Thymus (tissue), 11 donors: ENCODE results near the gene MECR. TPM values are rescaled to one million over a fixed set of nuclear protein-coding genes. Genes with fewer than 3 reads are reported as not detected.

Source experiments
- DNase-seq, 9 donors: peaks; one replicate each; pipeline ENCODE4 v3.0.0-alpha.2; 2013; ENCODE audit warnings: low spot score in 9 of 9, low read depth in 6 of 9, missing footprints in 1 of 9
- H3K27ac ChIP-seq, 2 donors: one replicate each; pipeline ENCODE4 v1.5.1; 2013; ENCODE audit warnings: control low read depth in 1 of 2, low read depth in 1 of 2, low read length in 1 of 2, mild to moderate bottlenecking in 1 of 2, moderate library complexity in 1 of 2
- H3K27me3 ChIP-seq, 2 donors: one replicate each; pipeline ENCODE4 v1.5.1; 2013; ENCODE audit warnings: low read length in 1 of 2; ENCODE audit not compliant: control insufficient read depth in 2 of 2, insufficient read depth in 1 of 2
- H3K36me3 ChIP-seq, 2 donors: one replicate each; pipeline ENCODE4 v1.5.1; 2013; ENCODE audit warnings: low read length in 1 of 2, mild to moderate bottlenecking in 1 of 2, moderate library complexity in 1 of 2; ENCODE audit not compliant: control insufficient read depth in 2 of 2, insufficient read depth in 2 of 2
- H3K4me1 ChIP-seq, 2 donors: one replicate each; pipeline ENCODE4 v1.5.1; 2013; ENCODE audit warnings: low read length in 2 of 2; ENCODE audit not compliant: control insufficient read depth in 2 of 2, insufficient read depth in 2 of 2
- H3K4me3 ChIP-seq, 2 donors: one replicate each; pipeline ENCODE4 v1.5.1; 2013; ENCODE audit warnings: low read length in 2 of 2, control low read depth in 1 of 2, mild to moderate bottlenecking in 1 of 2
- H3K9me3 ChIP-seq, 2 donors: one replicate each; pipeline ENCODE4 v1.5.1; 2013; ENCODE audit warnings: low read length in 1 of 2, mild to moderate bottlenecking in 1 of 2; ENCODE audit not compliant: control insufficient read depth in 2 of 2, insufficient read depth in 1 of 2
- WGBS: extraction: QIAGEN DNeasy Blood & Tissue Kit; methylation state at CpG from one replicate; pipeline ENCODE4 v1.1.7; 2013; 5-methylcytosine and 5-hydroxymethylcytosine counted together
- polyA plus RNA-seq: library from polyadenylated mRNA; stranded (reverse); fragments of 200-250 nt; gene quantifications from one replicate; pipeline ENCODE4 v1.2.3, GENCODE V29; 2013
- total RNA-seq: library from RNA; stranded (reverse); fragments of 120-200 nt; gene quantifications from one replicate; pipeline ENCODE4 v1.2.4, GENCODE V29; 2013
- donor health status: healthy.

MECR gene
- total and polyA plus RNA-seq, 2 donors: 14.3 to 16.5 TPM

- H3K27ac ChIP-seq: no peak overlapping the region
- 91% methylated on average over 12 of the region's 12 CpGs for WGBS
- no peak for DNase-seq
- peaks cover 8 to 25% of the 10 kb centered on the region in 2 donors for H3K36me3 ChIP-seq
- H3K27me3 ChIP-seq: no peaks in the 10 kb centered on the region
- H3K4me1 ChIP-seq: peaks cover 11 to 17% of the 10 kb centered on the region in 2 donors
- no peaks in the 10 kb centered on the region for H3K9me3 ChIP-seq
- H3K4me3 ChIP-seq: no peak overlapping the region
These were observed 53.6 kb downstream of the MECR start for GRCh38 chr1:29177022-29177705.

DNA sequence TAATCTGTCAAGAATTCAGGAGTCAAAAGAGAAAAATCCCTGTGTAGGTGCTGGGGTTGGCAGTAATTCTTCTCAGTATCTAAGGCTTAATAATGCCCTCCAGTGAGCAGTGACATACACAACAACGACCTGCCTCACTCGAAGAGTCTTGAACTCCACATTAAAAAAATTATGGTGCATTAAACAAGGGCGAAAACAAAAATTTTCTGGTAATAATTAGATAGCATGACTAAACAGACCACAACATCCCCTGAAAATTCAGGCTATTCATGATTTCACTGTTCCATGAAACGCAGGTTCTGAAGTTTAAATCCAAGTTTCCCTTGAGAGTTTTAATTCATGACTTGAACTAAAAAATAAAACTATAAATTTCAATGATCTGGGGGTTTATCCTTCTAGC, 54.2 kb downstream of the MECR start:
- Histone ChIP-seq H3K9me3 (no peaks in the 10 kb centered on the region), H3K27ac (no peak overlapping the region)
- no peak for DNase-seq

DNA sequence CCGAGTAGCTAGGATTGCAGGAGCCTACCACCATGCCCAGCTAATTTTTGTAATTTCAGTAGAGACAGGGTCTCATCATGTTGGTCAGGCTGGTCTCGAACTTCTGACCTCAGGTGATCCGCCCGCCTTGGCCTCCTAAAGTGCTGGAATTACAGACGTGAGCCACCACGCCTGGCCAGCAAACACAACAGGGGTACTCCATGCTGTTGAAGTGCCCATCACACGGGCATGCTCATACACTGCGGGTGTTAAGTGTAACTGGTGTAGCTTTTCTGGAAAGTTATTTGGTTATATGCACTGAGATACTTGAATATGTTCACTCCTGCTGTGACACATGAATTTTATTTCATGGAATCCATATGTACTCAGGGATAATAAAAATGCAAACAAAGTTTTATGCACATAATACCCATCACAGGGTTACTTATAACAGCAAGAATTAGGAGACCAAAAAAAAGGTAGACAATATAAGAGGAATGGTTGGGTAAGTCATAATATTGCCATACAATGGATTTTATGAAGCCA, 58.3 kb downstream of the MECR start:
- H3K4me3 ChIP-seq: no peak overlapping the region
- DNase-seq: no peak
- peaks cover 0 to 2% of the 10 kb centered on the region in 2 donors for H3K4me1 ChIP-seq

More for the DNA sequence above, 54.2 kb downstream of the MECR start:
- Histone ChIP-seq H3K4me3 (no peak overlapping the region), H3K4me1 (peaks cover 11 to 17% of the 10 kb centered on the region in 2 donors), H3K36me3 (peaks cover 8 to 28% of the 10 kb centered on the region in 2 donors), H3K27me3 (no peaks in the 10 kb centered on the region)
- 81% methylated on average over 4 of the region's 4 CpGs for WGBS

GRCh38 chr1:29171521-29171920, 59.2 kb downstream of the MECR start:
- Histone ChIP-seq H3K27me3 (no peaks in the 10 kb centered on the region), H3K4me3 (no peak overlapping the region), H3K4me1 (peaks cover 4% of the 10 kb centered on the region in 2 donors), H3K36me3 (peaks cover 7 to 48% of the 10 kb centered on the region in 2 donors), H3K27ac (no peak overlapping the region), H3K9me3 (no peaks in the 10 kb centered on the region)
- DNase-seq: no peak
- 95% methylated on average over 5 of the region's 5 CpGs for WGBS

More for the DNA sequence above, 58.3 kb downstream of the MECR start:
- Histone ChIP-seq H3K27ac (no peak overlapping the region), H3K36me3 (peaks cover 7 to 42% of the 10 kb centered on the region in 2 donors), H3K9me3 (no peaks in the 10 kb centered on the region), H3K27me3 (no peaks in the 10 kb centered on the region)
- 97% methylated on average over 8 of the region's 8 CpGs for WGBS

DNA sequence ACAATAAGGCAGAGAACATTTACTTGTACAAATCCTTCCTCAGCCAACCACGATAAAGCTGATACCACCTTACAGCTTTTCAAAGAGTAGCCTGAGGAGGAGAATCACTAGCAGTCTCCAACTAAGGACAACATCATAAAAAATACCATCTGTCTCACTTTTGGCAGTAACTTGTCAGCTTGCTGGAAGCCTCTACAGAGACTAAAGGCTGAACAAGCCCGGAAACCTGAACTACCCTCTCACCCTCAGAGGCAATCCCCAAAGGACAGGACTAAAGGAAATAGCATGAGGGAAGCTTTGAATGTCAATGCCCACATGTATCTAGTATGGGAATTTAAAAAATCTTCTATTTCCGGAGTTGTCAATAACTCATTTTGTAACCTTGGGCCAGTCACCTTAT, 59.6 kb downstream of the MECR start:
- Histone ChIP-seq H3K4me3 (no peak overlapping the region), H3K4me1 (peaks cover 4 to 6% of the 10 kb centered on the region in 2 donors), H3K36me3 (peaks cover 11 to 52% of the 10 kb centered on the region in 2 donors)

DNA sequence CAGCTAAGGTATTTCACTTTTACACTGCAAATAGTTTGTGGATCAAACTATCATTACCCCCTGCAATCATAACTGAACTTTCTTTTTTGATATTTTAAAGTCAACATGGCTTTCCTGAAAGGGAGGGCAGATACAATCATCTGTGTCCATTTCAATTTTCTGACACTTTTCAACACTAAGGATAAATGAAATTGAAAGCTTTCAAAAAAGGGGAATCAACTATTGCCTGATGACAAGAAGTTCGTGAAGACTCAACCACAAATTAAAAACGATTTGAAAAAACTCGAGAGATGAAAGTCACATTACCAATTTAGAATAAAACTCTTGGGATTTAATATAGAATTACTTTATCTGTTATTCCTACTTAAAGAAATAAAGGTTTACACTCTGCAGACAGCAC, 60.8 kb downstream of the MECR start:
- H3K27me3 ChIP-seq: no peaks in the 10 kb centered on the region
- H3K4me3 ChIP-seq: no peak overlapping the region
- no peak overlapping the region for H3K27ac ChIP-seq
- H3K36me3 ChIP-seq: peaks cover 16 to 62% of the 10 kb centered on the region in 2 donors
- DNase-seq: no peak
- WGBS: 88% methylated on average over 3 of the region's 3 CpGs
- peaks cover 4 to 6% of the 10 kb centered on the region in 2 donors for H3K4me1 ChIP-seq
- H3K9me3 ChIP-seq: no peaks in the 10 kb centered on the region

More for the DNA sequence above, 59.6 kb downstream of the MECR start:
- 70% methylated on average over 3 of the region's 3 CpGs for WGBS
- Histone ChIP-seq H3K27ac (no peak overlapping the region), H3K9me3 (no peaks in the 10 kb centered on the region), H3K27me3 (no peaks in the 10 kb centered on the region)
- no peak for DNase-seq

DNA sequence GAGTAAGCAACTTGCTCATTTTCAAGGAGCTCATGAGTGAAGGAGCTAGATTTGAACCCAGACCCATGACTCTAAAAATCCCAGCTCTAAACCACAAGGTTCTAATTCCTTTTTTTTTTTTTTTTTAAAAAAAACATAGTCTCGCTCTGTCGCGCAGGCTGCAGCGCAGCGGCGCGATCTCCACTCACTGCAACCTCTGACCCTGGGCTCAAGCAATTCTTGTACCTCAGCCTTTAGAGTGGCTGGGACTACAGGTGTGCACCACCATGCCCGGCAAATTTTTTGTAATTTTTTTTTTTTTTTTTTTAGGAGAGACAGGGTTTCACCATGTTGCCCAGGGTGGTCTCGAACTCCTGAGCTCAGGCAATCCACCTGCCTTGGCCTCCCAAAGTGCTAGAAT, 62.8 kb downstream of the MECR start:
- H3K27ac ChIP-seq: no peak overlapping the region
- H3K27me3 ChIP-seq: no peaks in the 10 kb centered on the region
- H3K4me3 ChIP-seq: no peak overlapping the region
- 98% methylated on average over 9 of the region's 9 CpGs for WGBS
- H3K4me1 ChIP-seq: peaks cover 4 to 6% of the 10 kb centered on the region in 2 donors
- peaks cover 17 to 75% of the 10 kb centered on the region in 2 donors for H3K36me3 ChIP-seq
- DNase-seq: no peak
- no peaks in the 10 kb centered on the region for H3K9me3 ChIP-seq

- peaks cover 2 to 6% of the 10 kb centered on the region in 2 donors for H3K4me1 ChIP-seq
- peaks cover 19 to 75% of the 10 kb centered on the region in 2 donors for H3K36me3 ChIP-seq
- H3K27ac ChIP-seq: peak overlapping the region in 1 of 2 donors; percentile 11
- WGBS: 80% methylated on average over 9 of the region's 9 CpGs
- peak in 2 of 9 donors; percentile 8 to 40 for DNase-seq
- H3K9me3 ChIP-seq: no peaks in the 10 kb centered on the region
- no peaks in the 10 kb centered on the region for H3K27me3 ChIP-seq
- no peak overlapping the region for H3K4me3 ChIP-seq
These were observed 64.3 kb downstream of the MECR start for GRCh38 chr1:29166291-29166878.

DNA sequence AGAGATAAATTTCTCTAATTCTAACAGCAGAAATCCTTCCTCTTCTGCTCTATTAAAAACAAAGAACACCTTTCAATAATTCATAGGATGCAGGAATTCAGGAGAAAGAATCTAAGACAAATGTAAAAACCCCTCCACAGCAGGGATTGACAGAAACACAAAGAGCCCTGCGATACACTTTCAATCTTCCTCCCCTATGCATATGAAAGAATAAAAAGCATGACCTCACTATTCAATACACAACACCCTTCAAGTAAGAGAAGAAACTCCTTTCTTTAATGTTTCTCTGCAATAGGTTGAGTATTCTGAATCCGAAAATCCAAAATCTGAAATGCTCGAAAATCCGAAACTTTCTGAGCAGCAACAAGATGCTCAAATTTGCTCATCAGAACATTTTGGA, 66.1 kb downstream of the MECR start:
- Histone ChIP-seq H3K9me3 (no peaks in the 10 kb centered on the region), H3K36me3 (peaks cover 27 to 82% of the 10 kb centered on the region in 2 donors), H3K4me1 (peaks cover 2 to 6% of the 10 kb centered on the region in 2 donors), H3K27ac (no peak overlapping the region), H3K4me3 (no peak overlapping the region), H3K27me3 (no peaks in the 10 kb centered on the region)
- no peak for DNase-seq
- 99% methylated on average over 4 of the region's 4 CpGs for WGBS
